ENCODE results near the gene BCL2L2. TPM values are rescaled to one million over a fixed set of nuclear protein-coding genes. Genes with fewer than 3 reads are reported as not detected.
"Not testable (repeated sequence)": the region's sequence is repeated elsewhere in the genome, so short reads cannot be mapped to it uniquely, and the experiment has no call there.

The BCL2L2 gene
- total RNA-seq, 4 donors from 2014 or later = 49.8 to 87.3 (median 56.5) TPM

DNA sequence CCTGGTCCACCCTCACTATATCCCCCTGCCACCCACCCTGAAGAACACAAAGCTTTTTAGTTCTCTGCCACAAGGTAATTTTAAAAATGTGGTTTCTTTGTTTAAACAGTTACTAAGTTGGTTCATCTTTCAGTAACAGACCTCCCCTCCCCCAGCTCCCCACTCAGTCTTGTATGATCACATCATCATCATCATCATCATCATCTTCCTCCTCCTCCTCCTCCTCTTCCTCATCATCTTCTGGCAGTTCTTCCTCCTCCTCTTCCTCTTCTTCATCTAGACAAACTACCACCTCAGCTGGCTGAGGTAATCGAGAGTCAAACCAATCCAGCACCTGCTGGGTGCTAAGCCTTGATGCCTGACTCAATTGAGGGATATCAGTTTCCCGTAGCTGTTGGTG, 31.2 kb upstream of the BCL2L2 start:
- no peak for DNase-seq (ENCODE audit: low spot score in 2 of 2)
- Histone ChIP-seq H3K36me3 (peaks cover 0 to 32% (median 0%) of the 10 kb centered on the region in 3 donors), H3K4me1 (peaks cover 0 to 5% (median 0%) of the 10 kb centered on the region in 4 donors), H3K9me3 (no peaks in the 10 kb centered on the region), H3K27me3 (no peaks in the 10 kb centered on the region), H3K27ac (no peak overlapping the region), H3K4me3 (no peak overlapping the region)
- no peak for TF ChIP-seq POLR2A (IDR thresholded peaks at IDR 0.05)
- no peak for TF ChIP-seq CTCF (IDR thresholded peaks at IDR 0.05)
- no peak for TF ChIP-seq EP300 (IDR thresholded peaks at IDR 0.05)
- WGBS, 2 donors = 91% methylated on average over 2 of the region's 2 CpGs

- no peak for DNase-seq (ENCODE audit: low spot score in 2 of 2)
- H3K36me3 ChIP-seq = peaks cover 0 to 40% (median 0%) of the 10 kb centered on the region in 3 donors
- WGBS, 2 donors = 84 to 85% methylated on average over 3 of the region's 3 CpGs
- H3K9me3 ChIP-seq = no peaks in the 10 kb centered on the region
- H3K27ac ChIP-seq = no peak overlapping the region
- TF ChIP-seq POLR2A (IDR thresholded peaks at IDR 0.05) (no peak), EP300 (IDR thresholded peaks at IDR 0.05) (no peak), CTCF (IDR thresholded peaks at IDR 0.05) (no peak)
- H3K4me3 ChIP-seq = no peak overlapping the region
- peaks cover 0 to 5% (median 0%) of the 10 kb centered on the region in 4 donors for H3K4me1 ChIP-seq
- no peaks in the 10 kb centered on the region for H3K27me3 ChIP-seq
These were observed 29.4 kb upstream of the BCL2L2 start for GRCh38 chr14:23277189-23277588.

- WGBS, 2 donors = 95 to 96% methylated on average over 6 of the region's 6 CpGs
- H3K4me1 ChIP-seq; H3K27me3 ChIP-seq; H3K27ac ChIP-seq; H3K4me3 ChIP-seq; DNase-seq (ENCODE audit: low spot score in 2 of 2); H3K9me3 ChIP-seq: not testable (repeated sequence)
- peaks cover 0 to 40% (median 0%) of the 10 kb centered on the region in 3 donors for H3K36me3 ChIP-seq
These were observed 28.7 kb upstream of the BCL2L2 start for GRCh38 chr14:23277928-23278327.

DNA sequence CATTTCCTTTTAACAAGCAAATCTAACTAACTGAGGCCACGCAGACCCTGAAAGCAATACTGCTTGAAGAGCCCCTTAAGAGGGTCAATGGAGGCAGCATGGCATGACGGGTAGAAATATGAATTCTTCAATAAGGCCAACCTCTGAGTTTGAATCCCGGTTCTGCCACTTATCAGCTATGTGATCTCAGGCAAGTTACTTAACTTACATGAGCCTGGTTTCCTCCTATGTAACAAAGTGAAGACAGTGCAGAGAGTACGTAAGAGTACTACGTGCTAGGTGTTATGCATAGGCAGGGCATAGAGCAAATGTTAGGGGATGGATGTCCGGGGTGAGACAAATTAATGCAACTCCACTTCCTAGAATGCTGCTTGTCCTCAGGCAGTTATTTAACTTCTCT, 25.4 kb upstream of the BCL2L2 start:
- no peaks in the 10 kb centered on the region for H3K27me3 ChIP-seq
- no peak for DNase-seq (ENCODE audit: low spot score in 2 of 2)
- H3K4me1 ChIP-seq = peaks cover 0 to 23% (median 2%) of the 10 kb centered on the region in 4 donors
- no peak overlapping the region for H3K4me3 ChIP-seq
- H3K9me3 ChIP-seq = no peaks in the 10 kb centered on the region
- H3K36me3 ChIP-seq = peaks cover 0 to 26% (median 0%) of the 10 kb centered on the region in 3 donors
- 93 to 96% methylated on average over 6 of the region's 6 CpGs for WGBS, 2 donors
- H3K27ac ChIP-seq = no peak overlapping the region
- TF ChIP-seq CTCF (IDR thresholded peaks at IDR 0.05) = no peak
- TF ChIP-seq POLR2A (IDR thresholded peaks at IDR 0.05) = no peak
- no peak for TF ChIP-seq EP300 (IDR thresholded peaks at IDR 0.05)

DNA sequence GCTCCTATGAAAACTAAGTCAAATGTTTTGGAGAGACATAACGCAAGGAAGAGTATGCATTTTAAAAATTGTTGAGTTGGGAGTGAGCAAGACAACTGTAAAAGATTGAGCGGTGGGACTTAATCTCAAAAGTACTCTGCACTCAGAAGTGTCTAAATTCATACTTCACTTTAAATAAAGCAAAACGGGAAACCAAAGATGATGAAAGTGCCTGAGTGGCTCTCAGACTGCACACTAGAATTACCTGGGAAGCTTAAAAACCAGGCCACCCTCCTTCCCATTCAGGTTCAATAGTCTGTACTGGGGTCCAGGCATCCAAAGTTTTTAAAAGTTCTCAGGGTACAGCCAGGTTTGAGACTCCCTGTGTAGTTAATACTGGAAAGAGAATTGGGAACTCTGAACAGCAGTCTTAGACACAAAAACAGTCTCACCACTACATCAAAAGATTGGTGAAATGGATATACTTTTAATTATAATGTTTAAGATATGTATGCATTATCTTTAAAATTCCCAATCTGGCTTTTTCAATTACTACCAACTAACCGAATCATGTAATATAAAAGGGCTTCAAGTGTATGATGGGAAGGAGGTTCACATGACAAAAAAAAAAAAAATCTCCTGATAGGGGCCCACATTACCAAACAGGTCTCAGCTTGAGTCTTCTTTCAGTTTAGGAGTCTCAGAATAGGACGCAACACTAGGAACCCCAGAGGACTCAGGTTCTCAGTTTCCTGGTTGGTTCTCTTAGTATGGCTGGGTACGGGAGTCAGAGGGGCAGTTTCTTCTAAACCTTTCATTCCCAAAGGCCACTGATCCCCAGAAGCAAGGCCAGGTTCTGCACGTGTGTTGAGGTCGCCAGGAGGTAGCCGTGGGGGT, 21.7 kb upstream of the BCL2L2 start:
- Histone ChIP-seq H3K27ac (peak overlapping the region; percentile 95 to 98 (median 97)), H3K4me3 (peak overlapping the region; percentile 60 to 98 (median 94)), H3K36me3 (peaks cover 0 to 7% (median 0%) of the 10 kb centered on the region in 3 donors), H3K9me3 (no peaks in the 10 kb centered on the region), H3K27me3 (no peaks in the 10 kb centered on the region), H3K4me1 (peaks cover 0 to 32% (median 9%) of the 10 kb centered on the region in 4 donors)
- TF ChIP-seq CTCF (IDR thresholded peaks at IDR 0.05) (no peak), POLR2A (IDR thresholded peaks at IDR 0.05) (no peak), EP300 (IDR thresholded peaks at IDR 0.05) (no peak)
- WGBS, 2 donors = 26% methylated on average over 9 of the region's 9 CpGs
- no peak for DNase-seq (ENCODE audit: low spot score in 2 of 2)

Data from tibial nerve (tissue), 4 donors.